GM23338 (cell line): ENCODE results near the gene LARGE1. TPM values are rescaled to one million over a fixed set of nuclear protein-coding genes. Genes with fewer than 3 reads are reported as not detected.

ENCODE experiments used
- ATAC-seq: fragments of 200-7000 bp; cut with Tn5 transposase; 3 replicates; pipeline ENCODE4 v1.9.1; 2020
- DNase-seq: peaks from one replicate; pipeline ENCODE4 v3.0.0-alpha.2; 2015; ENCODE audit warnings: low spot score
- H2AFZ ChIP-seq: fragments of 200-600 bp; sonication (generic); 2 replicates; pipeline ENCODE4 v1.8.0; 2016; ENCODE audit warnings: antibody characterized with exemption, mild to moderate bottlenecking, moderate library complexity
- H3F3A ChIP-seq: fragments of 200-600 bp; sonication (generic); replicated peaks from 2 replicates; pipeline ENCODE4 v1.8.0; 2017; ENCODE audit warnings: antibody characterized with exemption, mixed run types, low read depth
- H3K27ac ChIP-seq: fragments of 200-600 bp; sonication (generic); 2 replicates; pipeline ENCODE4 v1.6.1; 2016; ENCODE audit warnings: low read depth
- H3K27me3 ChIP-seq: fragments of 200-600 bp; sonication (generic); 2 replicates; pipeline ENCODE4 v1.8.0; 2016; ENCODE audit warnings: mild to moderate bottlenecking, mixed run types, moderate library complexity; ENCODE audit not compliant: insufficient read depth
- H3K36me3 ChIP-seq: fragments of 200-600 bp; sonication (generic); 2 replicates; pipeline ENCODE4 v1.8.0; 2016; ENCODE audit warnings: mild to moderate bottlenecking; ENCODE audit not compliant: insufficient read depth
- H3K4me1 ChIP-seq: fragments of 200-600 bp; sonication (generic); 2 replicates; pipeline ENCODE4 v1.8.0; 2016; ENCODE audit warnings: mild to moderate bottlenecking, moderate library complexity; ENCODE audit not compliant: insufficient read depth
- H3K4me2 ChIP-seq: fragments of 200-600 bp; sonication (generic); 2 replicates; pipeline ENCODE4 v1.7.1; 2017; ENCODE audit warnings: mixed run types
- H3K4me3 ChIP-seq: fragments of 200-600 bp; sonication (generic); 2 replicates; pipeline ENCODE4 v1.6.1; 2016; ENCODE audit warnings: mixed run types
- H3K79me2 ChIP-seq: fragments of 200-600 bp; sonication (generic); replicated peaks from 2 replicates; pipeline ENCODE4 v1.8.0; 2017; ENCODE audit warnings: mild to moderate bottlenecking; ENCODE audit not compliant: insufficient read depth
- H3K9me2 ChIP-seq: fragments of 200-600 bp; sonication (generic); 2 replicates; pipeline ENCODE4 v1.8.0; 2017; ENCODE audit not compliant: insufficient read depth
- H4K20me1 ChIP-seq: fragments of 200-600 bp; sonication (generic); replicated peaks from 2 replicates; pipeline ENCODE4 v1.8.0; 2017; ENCODE audit warnings: mild to moderate bottlenecking; ENCODE audit not compliant: insufficient read depth
- H3K27ac Mint-ChIP-seq: 2 replicates; pipeline ENCODE4 v1.8.0; 2020; ENCODE audit warnings: inconsistent platforms, mild to moderate bottlenecking, moderate library complexity, mixed read lengths
- H3K27me3 Mint-ChIP-seq: 3 replicates; pipeline ENCODE4 v1.8.0; 2022; ENCODE audit warnings: low read depth, mild to moderate bottlenecking, moderate library complexity, mixed read lengths, inconsistent platforms; ENCODE audit not compliant: insufficient read depth, poor library complexity
- H3K36me3 Mint-ChIP-seq: 3 replicates; pipeline ENCODE4 v1.8.0; 2021; ENCODE audit warnings: low read depth, mild to moderate bottlenecking, inconsistent platforms, moderate library complexity, mixed read lengths
- H3K4me1 Mint-ChIP-seq: 3 replicates; pipeline ENCODE4 v1.8.0; 2020; ENCODE audit warnings: mild to moderate bottlenecking, inconsistent platforms, mixed read lengths
- H3K4me3 Mint-ChIP-seq: 3 replicates; pipeline ENCODE4 v1.8.0; 2021; ENCODE audit warnings: moderate library complexity, mild to moderate bottlenecking, inconsistent platforms, mixed read lengths
- H3K9me3 Mint-ChIP-seq: 3 replicates; pipeline ENCODE4 v1.8.0; 2020; ENCODE audit warnings: moderate library complexity, mild to moderate bottlenecking, inconsistent platforms, mixed read lengths
- POLR2AphosphoS5 ChIP-seq: IDR thresholded peaks from 2 replicates; pipeline ENCODE4 v1.6.1; 2016; ENCODE audit warnings: antibody characterized with exemption, low read depth
- polyA plus RNA-seq: library from polyadenylated mRNA; unstranded; fragments of >200 nt; fragmentation: Nextera tagmentation; extraction: Ambion mirVana; gene quantifications from 2 replicates; pipeline ENCODE4 v1.2.1, GENCODE V29; 2016
- total RNA-seq: library from RNA; depleted of rRNA; stranded (reverse); fragments of >200 nt; shearing (Covaris generic); gene quantifications from 2 replicates; pipeline ENCODE4 v1.2.3, GENCODE V29; 2014
- TF ChIP-seq, protein P1 (sequence below): fragments of 250-450 bp; sonication (Bioruptor Pico); IDR thresholded peaks from 2 replicates; pipeline ENCODE4 v1.5.0; 2020; ENCODE audit warnings: mild to moderate bottlenecking, moderate library complexity
- TF ChIP-seq, protein P2 (sequence below): IDR thresholded peaks from 2 replicates; pipeline ENCODE4 v1.6.1; 2016; ENCODE audit warnings: antibody characterized with exemption

Gene LARGE1
- total and polyA plus RNA-seq, 2 experiments from 2014 or later, result 12.8 to 75.6 TPM

DNA sequence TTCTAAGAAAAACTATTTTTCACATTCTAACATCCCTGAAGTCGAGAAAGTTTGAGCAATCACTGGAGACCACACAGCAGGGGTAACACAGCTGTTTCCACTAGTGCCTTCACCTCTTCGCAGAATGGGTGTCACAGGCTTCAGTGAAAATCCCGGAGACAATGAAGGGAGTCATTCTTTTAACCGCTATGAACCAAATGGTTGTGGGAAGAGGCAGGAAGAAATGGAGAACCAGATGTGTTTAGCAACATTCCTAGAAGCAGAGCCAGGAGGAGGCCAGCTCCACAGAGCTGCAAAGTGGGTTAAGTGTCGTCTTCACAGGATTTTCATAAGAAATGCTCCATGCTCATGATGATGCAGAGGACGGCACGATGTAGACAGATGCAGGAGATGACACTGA, 221.1 kb downstream of the LARGE1 start:
- Mint-ChIP-seq H3K27ac (no peak overlapping the region), H3K4me1 (peaks cover 4% of the 10 kb centered on the region)

More for the DNA sequence above, 221.1 kb downstream of the LARGE1 start:
- Histone ChIP-seq H3K79me2 (peaks cover 92% of the 10 kb centered on the region), H2AFZ (no peak overlapping the region), H3K27me3 (no peaks in the 10 kb centered on the region), H3F3A (no peaks in the 10 kb centered on the region), H4K20me1 (peaks cover 6% of the 10 kb centered on the region; the same call in 1 of the 2 replicates), H3K4me3 (no peak overlapping the region), H3K4me1 (no peaks in the 10 kb centered on the region), H3K9me2 (no peaks in the 10 kb centered on the region), H3K4me2 (no peak overlapping the region), H3K27ac (0 out of 2 replicates have a peak overlapping the region, but pooled peaks have one; percentile 32), H3K36me3 (0 out of 2 replicates have a peak, but pooled peaks cover 7% of the 10 kb centered on the region)
- Mint-ChIP-seq H3K4me3 (no peak overlapping the region), H3K9me3 (peaks cover 7% of the 10 kb centered on the region; the same call in 2 of the 3 replicates), H3K36me3 (peaks cover 37% of the 10 kb centered on the region), H3K27me3 (peaks cover 4% of the 10 kb centered on the region)
- no peak for ATAC-seq
- TF ChIP-seq, protein P1, sequence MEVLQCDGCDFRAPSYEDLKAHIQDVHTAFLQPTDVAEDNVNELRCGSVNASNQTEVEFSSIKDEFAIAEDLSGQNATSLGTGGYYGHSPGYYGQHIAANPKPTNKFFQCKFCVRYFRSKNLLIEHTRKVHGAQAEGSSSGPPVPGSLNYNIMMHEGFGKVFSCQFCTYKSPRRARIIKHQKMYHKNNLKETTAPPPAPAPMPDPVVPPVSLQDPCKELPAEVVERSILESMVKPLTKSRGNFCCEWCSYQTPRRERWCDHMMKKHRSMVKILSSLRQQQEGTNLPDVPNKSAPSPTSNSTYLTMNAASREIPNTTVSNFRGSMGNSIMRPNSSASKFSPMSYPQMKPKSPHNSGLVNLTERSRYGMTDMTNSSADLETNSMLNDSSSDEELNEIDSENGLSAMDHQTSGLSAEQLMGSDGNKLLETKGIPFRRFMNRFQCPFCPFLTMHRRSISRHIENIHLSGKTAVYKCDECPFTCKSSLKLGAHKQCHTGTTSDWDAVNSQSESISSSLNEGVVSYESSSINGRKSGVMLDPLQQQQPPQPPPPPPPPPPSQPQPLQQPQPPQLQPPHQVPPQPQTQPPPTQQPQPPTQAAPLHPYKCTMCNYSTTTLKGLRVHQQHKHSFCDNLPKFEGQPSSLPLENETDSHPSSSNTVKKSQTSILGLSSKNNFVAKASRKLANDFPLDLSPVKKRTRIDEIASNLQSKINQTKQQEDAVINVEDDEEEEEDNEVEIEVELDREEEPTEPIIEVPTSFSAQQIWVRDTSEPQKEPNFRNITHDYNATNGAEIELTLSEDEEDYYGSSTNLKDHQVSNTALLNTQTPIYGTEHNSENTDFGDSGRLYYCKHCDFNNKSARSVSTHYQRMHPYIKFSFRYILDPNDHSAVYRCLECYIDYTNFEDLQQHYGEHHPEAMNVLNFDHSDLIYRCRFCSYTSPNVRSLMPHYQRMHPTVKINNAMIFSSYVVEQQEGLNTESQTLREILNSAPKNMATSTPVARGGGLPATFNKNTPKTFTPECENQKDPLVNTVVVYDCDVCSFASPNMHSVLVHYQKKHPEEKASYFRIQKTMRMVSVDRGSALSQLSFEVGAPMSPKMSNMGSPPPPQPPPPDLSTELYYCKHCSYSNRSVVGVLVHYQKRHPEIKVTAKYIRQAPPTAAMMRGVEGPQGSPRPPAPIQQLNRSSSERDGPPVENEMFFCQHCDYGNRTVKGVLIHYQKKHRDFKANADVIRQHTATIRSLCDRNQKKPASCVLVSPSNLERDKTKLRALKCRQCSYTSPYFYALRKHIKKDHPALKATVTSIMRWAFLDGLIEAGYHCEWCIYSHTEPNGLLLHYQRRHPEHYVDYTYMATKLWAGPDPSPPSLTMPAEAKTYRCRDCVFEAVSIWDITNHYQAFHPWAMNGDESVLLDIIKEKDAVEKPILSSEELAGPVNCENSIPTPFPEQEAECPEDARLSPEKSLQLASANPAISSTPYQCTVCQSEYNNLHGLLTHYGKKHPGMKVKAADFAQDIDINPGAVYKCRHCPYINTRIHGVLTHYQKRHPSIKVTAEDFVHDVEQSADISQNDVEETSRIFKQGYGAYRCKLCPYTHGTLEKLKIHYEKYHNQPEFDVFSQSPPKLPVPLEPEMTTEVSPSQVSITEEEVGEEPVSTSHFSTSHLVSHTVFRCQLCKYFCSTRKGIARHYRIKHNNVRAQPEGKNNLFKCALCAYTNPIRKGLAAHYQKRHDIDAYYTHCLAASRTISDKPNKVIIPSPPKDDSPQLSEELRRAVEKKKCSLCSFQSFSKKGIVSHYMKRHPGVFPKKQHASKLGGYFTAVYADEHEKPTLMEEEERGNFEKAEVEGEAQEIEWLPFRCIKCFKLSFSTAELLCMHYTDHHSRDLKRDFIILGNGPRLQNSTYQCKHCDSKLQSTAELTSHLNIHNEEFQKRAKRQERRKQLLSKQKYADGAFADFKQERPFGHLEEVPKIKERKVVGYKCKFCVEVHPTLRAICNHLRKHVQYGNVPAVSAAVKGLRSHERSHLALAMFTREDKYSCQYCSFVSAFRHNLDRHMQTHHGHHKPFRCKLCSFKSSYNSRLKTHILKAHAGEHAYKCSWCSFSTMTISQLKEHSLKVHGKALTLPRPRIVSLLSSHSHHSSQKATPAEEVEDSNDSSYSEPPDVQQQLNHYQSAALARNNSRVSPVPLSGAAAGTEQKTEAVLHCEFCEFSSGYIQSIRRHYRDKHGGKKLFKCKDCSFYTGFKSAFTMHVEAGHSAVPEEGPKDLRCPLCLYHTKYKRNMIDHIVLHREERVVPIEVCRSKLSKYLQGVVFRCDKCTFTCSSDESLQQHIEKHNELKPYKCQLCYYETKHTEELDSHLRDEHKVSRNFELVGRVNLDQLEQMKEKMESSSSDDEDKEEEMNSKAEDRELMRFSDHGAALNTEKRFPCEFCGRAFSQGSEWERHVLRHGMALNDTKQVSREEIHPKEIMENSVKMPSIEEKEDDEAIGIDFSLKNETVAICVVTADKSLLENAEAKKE, result no peak
- TF ChIP-seq POLR2AphosphoS5, result no peak
- TF ChIP-seq, protein P2, sequence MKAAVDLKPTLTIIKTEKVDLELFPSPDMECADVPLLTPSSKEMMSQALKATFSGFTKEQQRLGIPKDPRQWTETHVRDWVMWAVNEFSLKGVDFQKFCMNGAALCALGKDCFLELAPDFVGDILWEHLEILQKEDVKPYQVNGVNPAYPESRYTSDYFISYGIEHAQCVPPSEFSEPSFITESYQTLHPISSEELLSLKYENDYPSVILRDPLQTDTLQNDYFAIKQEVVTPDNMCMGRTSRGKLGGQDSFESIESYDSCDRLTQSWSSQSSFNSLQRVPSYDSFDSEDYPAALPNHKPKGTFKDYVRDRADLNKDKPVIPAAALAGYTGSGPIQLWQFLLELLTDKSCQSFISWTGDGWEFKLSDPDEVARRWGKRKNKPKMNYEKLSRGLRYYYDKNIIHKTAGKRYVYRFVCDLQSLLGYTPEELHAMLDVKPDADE, result no peak
- no peak for DNase-seq
